CD4-positive, alpha-beta T cell treated with Interleukin-12 subunit alpha and Interleukin-12 subunit beta, for 1 hour (primary cell): ENCODE data around the gene CER1.
A peak's percentile ranks its signal among the peaks of the same experiment; 100 is the strongest.

Source experiments
- DNase-seq: peaks from one replicate; pipeline ENCODE4 v3.0.0-alpha.2; 2020

Gene CER1

DNA sequence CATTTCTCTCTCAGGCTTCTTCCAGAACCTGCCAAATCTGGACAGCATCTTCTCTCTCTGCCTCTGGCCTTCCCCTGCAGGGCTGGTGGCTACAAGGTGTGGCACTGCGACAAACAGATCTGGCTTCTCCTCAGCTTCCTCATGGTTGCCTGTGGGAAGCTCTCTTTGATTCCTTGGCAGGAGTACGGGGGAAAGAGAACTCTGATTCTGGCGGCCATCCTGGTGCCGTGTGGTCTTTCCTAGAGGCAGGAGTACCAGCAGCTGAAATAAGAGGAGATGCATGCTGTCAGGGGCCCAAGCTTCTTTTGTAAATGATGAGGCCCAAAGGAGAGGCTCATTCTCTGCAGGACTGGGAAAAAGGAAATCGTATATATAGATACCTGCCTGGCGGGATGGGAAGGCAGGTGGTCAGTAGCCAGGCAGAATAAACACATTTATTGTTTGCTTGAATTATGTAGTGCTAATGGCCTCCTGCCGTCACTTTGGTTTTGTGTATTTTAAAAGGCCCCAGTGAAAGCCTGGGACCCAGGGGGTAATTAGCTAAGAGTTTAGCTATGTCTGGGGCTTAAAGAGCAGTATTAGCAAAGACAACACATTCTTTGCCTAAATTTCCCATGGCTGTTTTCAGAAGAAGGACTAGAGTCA, at the start of gene CER1:
Gene CER1 (minus strand): TSS at position 343 of the 645 bp plus-strand sequence. CDS start 61 bp downstream, at position 282.
- DNase-seq = no peak

DNA sequence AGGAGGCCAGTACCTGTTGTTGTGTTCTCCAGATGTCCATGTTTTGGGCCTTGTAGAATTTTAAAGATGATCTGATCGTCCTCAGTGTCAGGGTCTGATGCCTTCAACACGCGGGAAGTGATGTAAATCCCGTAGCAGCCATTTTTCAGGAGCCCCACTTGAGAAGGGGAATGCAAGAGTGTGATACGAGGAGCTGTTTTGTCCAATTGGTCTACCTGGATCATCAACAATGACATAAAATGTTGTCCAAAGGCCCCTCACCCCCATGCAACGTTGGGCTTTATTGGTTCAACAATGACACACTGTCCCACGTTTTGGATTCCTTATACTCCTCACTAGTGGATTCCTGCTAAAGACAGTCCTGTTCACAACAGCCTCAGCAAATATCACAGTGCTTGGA, 48.1 kb upstream of the CER1 start:
- no peak for DNase-seq

DNA sequence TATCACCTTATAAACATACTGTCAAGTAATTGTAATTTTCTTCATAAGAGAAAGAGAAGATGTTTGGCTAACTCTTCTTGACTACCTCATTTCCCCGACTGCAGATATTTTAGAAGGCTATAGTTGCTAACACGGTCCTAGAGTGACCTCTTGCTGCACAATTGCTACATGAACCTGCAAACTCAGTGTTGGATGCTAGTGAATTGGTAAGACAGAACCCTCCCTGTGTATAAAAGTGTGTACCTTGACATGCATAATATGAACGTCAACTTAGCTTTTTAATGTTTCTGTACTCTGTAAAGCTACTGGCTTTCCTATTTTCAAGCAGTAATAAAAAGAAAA, 46.7 kb upstream of the CER1 start:
- no peak for DNase-seq

DNA sequence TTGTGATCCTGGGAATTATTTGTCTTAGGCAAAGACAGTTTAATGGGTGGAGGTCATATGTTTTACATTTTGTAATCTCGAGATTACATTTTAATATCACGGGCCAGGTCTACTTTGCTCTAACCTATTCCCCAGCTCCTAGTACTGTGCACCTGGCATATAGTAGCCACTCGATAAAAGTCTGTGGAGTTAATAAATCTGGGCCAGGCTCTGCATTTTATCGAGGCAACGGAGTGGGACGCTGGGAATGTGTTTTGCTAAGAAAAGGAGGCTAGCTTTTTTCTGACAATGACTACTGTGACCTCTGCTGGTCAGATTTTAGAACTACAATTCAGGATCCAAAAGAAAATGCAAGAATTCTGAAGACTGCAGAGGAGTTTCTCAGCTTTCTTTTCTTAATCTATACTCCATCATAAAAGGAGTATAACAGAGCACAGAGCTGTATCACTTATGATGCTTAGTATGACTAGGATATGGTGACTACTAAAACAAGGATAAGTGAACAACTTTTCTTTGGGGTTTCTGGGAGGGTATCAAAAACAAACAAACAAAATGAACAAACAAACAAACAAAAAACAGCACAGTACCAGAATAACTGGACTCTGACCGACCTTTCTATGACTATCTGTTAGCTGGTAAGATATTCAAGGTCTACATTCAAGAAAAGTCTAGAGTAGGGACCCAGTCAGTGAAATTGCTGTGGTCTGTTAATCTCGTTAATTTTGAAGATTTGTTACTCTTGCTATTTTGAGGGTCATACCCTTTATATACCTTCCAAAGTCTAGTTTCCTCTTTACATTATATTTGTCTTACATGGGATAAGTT, 46.1 kb upstream of the CER1 start:
- DNase-seq = peak; percentile 16

DNA sequence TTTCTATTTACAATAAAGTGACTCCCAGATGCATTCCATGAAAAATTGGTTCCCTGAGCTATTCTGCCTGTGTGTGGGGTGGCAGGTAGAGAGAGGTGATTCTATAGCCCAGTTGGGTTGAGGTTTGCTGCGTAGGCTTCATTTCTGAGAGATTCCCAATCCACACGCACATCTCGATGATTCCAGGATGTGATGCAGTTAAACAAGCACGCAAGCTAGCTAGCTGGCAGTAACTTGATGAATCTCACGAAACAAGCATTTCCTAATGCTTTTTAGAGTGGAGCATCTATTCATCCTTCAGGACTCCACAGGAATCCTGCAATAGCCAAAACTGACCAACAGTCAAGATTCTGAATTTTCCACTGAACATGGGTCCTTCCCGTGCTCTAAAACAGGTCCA, 43.8 kb upstream of the CER1 start:
- no peak for DNase-seq

- no peak for DNase-seq
These were observed 39.1 kb upstream of the CER1 start for GRCh38 chr9:14761584-14761983.

DNA sequence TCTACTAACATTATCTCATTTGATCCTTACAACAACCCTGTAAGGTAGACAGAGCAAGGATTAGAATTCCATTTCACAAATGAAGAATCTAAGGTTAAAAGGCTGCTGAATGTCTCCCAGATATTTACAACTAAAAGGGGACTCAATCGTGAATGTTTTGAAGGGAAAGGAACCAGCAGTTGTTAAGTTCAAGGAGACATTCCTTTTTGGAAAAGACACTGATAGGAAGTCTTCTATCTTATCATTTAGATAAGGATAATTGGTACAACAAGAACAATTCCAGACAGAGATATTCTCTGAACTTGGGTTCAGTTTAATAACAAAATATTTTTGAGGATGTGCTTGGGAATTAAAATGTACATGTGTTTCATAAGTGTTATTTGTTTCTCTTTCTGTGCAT, 37.5 kb upstream of the CER1 start:
- no peak for DNase-seq

DNA sequence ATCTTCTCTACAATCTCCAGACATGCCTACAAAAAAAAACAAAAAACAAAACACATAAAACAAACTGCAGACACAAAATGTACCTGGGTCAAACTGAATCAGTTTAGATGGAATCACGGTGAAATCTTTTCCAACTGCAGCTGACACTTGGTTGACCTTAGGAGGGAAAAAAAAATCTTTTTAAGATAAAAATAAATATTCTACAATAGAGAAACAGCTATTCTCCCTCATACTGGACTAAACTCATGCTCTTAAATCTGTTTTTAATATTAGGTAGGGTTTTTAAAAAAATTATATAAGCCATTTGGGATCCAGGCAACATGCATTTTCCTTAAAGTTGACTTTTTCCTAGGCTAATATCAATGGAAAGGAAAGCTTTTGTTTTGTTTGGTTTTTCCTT, 33.8 kb upstream of the CER1 start:
- no peak for DNase-seq

DNA sequence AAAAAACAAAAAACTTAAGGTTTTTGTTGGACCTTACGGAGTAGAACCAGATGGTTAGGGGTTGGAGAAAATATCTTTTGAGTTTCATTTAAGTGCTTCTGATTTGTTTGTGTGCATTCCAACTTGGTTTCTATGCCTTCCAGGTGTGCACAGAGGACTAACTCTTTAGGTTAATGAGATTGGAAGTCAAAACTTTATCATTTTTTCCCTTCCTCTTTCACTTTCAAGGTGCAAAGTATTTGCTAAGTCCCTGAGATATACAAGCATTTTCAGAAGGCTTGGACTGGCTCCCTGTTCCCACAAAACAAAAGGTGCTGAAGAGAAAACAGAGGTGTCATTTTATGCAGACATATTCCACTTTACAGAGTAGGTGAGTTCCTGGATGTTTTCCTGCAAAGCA, 30.3 kb upstream of the CER1 start:
- no peak for DNase-seq

- DNase-seq = no peak
These were observed 29.7 kb upstream of the CER1 start for GRCh38 chr9:14752271-14752670.

- DNase-seq = no peak
These were observed 28.3 kb upstream of the CER1 start for GRCh38 chr9:14750821-14751220.

DNA sequence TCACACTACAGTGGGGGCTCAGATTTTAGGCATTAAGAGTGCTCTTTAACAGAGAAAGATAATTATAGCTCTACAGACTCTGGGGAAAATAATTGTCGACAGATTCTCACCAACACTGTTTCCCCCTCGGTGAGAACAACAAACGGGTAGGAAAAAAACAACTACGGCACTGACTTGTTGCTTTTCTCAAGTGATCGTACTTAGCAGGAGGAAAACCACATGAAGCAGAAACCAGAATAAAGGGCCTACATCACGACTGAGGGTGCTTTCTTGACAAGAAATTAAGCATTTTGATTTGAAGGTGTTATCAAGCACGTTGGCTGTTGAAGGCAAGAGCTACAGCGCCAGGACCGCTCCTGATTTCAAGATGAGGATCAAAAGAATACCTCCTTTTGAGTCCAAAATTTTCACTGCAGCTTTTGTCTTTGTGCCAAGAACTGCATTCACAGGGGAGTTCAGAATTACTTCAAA, 27.2 kb upstream of the CER1 start:
- no peak for DNase-seq

GRCh38 chr9:14748373-14748772, 25.8 kb upstream of the CER1 start:
- no peak for DNase-seq

GRCh38 chr9:14747111-14747510, 24.6 kb upstream of the CER1 start:
- DNase-seq = no peak

DNA sequence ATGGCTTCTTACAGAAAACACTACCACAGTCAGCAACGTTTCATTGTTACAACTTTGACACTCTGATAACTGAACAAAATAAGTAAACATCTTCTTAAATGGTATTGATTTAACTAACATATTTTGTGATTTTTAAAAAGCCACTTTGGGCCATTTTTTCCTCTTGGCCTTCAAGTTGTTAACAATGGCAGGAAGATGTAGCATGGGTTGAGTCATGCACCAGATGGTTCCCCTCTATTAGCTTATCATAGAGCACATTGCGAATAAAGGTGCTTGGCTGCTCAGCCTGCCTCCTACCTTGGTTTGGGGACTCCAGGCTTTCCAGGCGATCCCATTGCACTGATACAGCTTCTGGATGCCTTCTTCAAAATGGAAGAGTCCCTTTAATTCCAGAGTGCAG, 24.1 kb upstream of the CER1 start:
- DNase-seq = no peak

DNA sequence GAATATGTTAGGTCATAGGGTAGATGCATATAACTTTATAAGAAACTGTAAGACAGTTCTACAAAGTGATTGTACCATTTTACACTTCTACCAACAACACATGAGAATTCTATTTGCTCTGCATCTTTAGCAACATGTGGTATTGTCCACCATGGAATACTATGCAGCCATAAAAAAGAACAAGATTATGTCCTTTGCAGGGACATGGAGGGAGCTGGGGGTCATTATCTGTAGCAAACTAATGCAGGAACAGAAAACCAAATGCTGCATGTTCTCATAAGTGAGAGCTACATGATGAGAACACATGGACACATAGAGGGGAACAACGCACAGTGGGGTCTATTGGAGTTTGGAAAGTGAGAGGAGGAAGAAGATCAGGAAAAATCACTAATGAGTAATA, 22.2 kb upstream of the CER1 start:
- no peak for DNase-seq

- DNase-seq = no peak
These were observed 18.8 kb upstream of the CER1 start for GRCh38 chr9:14741369-14741768.

DNA sequence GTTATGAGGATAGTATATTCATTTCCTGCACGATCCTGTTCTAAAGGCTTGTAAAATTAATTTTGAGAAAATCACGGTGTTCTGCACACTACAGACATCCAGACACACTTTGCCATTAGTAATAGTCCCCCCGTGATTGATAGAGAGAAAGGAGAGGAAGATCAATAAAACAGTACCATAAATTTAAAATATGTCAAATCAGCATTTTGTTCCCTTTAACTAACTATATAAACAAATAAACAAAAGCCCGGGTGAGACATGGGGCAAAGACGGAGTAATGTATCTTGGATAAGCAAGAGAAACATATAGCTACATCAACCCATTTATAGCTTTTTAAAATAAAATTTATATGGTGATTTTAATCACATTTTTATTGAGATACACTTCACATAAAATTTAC, 10.6 kb upstream of the CER1 start:
- DNase-seq = no peak

DNA sequence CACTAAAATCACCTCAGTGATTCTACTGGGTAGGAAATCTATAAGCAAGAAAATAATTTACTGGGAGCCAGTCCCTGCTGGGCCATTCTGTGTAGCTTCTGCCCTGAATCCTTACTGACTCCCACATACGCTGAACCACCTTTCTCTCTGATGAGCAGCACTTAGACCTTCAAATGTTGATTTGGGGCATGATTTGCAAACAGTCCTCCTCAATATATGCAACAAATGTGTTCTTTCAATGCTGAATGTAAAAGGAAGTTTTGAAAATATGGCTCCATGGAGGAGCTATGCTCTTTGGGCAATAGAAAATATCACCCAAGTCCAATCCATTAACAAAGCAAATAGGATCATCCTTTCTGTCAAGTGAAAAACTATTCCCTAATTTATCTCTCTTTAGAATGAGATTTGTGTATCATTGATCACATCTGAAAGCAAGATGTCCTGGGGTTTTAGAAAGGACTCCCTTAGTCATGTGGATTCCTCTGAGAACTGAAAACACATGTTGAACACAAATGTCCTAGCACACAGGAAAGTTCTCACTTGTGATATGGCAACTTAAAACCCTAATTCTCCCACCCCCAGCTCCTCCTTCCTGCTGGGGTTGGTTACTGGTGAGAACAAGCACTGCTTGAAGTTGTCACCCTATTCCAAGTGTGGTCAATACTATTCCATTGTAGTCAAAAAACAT, 8.9 kb upstream of the CER1 start:
- DNase-seq = no peak

DNA sequence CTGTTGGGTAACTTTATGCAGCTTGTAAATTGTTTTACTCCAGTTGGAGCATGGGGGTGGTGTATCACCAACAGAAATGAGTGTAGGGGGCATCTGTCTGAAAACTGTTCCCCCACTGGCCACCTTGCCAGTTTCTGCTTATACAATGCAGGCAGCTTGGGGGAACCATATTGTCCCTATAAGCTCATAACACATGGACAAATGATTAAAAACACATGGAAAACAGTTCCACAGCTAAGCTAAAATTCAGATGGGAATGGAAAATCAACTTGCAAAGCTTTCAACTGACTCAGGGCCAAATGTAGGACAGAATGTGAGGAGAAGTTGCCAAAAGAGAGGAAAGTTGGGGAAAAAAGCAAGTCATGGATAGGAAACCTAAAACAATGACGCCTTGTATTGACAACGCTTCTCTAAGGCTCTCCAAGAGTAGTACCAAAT, 7.9 kb upstream of the CER1 start:
- DNase-seq = no peak

DNA sequence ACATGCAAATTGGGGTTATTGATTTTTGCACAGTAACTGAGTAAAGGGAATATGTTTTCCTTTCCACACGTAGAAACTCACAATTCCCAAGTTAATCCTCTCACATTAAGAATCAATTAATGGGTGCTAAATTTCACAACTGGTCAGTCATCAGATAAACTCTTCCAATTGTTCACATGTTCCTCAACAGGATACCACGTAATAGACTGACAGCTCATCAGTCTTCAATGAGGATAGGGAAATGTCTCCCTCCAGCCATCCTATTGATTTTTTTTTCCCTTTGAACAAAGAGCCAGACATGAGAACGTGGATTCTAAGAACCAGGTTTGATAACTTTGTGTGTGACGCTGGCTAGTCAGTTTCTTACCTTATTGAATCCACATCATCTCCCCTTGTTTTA, 768 bp upstream of the CER1 start:
- DNase-seq = no peak

GRCh38 chr9:14719231-14719923, 3.2 kb downstream of the CER1 start:
- DNase-seq = no peak

DNA sequence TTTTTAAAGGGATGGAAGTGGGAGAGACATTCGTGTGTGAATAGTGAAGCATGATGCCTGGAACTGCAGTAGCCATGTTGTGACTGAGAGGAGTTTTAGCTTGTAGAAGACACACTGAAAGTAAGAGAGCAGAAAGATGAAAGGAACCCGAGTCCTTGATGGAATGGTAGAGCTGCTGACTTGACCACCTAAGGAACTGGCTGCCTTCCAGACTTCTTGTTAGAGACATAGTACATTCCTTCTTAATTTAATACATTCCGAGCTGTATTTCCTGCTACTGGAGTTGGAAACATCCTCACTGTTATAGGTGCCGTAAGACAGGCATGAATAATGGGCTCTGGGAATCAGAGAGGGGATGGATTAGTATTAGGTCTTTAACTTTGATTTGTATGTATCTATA, 7.4 kb downstream of the CER1 start:
- no peak for DNase-seq
